GM12878 (cell line): ENCODE data around the gene GNAZ. TPM values are rescaled to one million over a fixed set of nuclear protein-coding genes. Genes with fewer than 3 reads are reported as not detected.

Experiments
- ATAC-seq: fragments of 200-7000 bp; cut with Tn5 transposase; 3 replicates; pipeline ENCODE4 v1.9.1; 2020; ENCODE audit warnings: mild to moderate bottlenecking, moderate library complexity
- BruUV-seq: library from RNA; stranded (reverse); fragments of 400-500 nt; replicated peaks from 2 replicates; lab custom pipeline; 2021; lab: Mats Ljungman, UMichigan
- CTCF ChIA-PET: fragments of 300-600 bp; sonication (Branson Sonifier 250); formaldehyde crosslinking; extraction: SDS; loops from one replicate; lab custom pipeline; 2021; ENCODE audit warnings: inconsistent platforms; lab: Yijun Ruan, JAX
- POLR2A ChIA-PET: fragments of 350-600 bp; formaldehyde crosslinking; extraction: SDS; loops from one replicate; lab custom pipeline; 2021; ENCODE audit warnings: inconsistent platforms; lab: Charles Lee
- RAD21 ChIA-PET: fragments of 300-600 bp; sonication (Branson Sonifier 250); formaldehyde crosslinking; loops from one replicate; lab custom pipeline; 2023; ENCODE audit warnings: antibody characterized with exemption; ENCODE audit not compliant: unreplicated experiment; lab: Charles Lee
- SMC1A ChIA-PET: fragments of 300-600 bp; sonication (Branson Sonifier 250); formaldehyde crosslinking; loops from one replicate; lab custom pipeline; 2023; ENCODE audit not compliant: unreplicated experiment, uncharacterized antibody; lab: Charles Lee
- DNase-seq: peaks from one replicate; pipeline ENCODE4 v3.0.0-alpha.2; 2011; ENCODE audit warnings: low read depth, low spot score
- FAIRE-seq: peaks from 3 replicates; lab custom pipeline; 2011; peaks lifted over from hg19 to GRCh38; lab: Jason Lieb, UNC
- H2AFZ ChIP-seq: 2 replicates; pipeline ENCODE4 v1.6.0; 2011; ENCODE audit warnings: low read depth, low read length, control low read depth; ENCODE audit not compliant: control insufficient read depth
- H3K27ac ChIP-seq: 2 replicates; pipeline ENCODE4 v1.5.1; 2011; ENCODE audit warnings: control low read depth; ENCODE audit not compliant: control insufficient read depth, insufficient read depth
- H3K27me3 ChIP-seq, 2 experiments: replicated peaks in 1 of 2; 2 replicates each; pipeline versions ENCODE4 v1.6.0 to v1.6.1; 2011; ENCODE audit warnings: low read length in 1 of 2; ENCODE audit not compliant: control insufficient read depth in 2 of 2, insufficient read depth in 2 of 2
- H3K36me3 ChIP-seq, 2 experiments: 2 replicates each; pipeline ENCODE4 v1.5.1; 2011; ENCODE audit warnings: low read length in 1 of 2; ENCODE audit not compliant: control insufficient read depth in 2 of 2, insufficient read depth in 2 of 2
- H3K4me1 ChIP-seq: 2 replicates; pipeline ENCODE4 v1.6.1; 2011; ENCODE audit warnings: mild to moderate bottlenecking, low read length, moderate library complexity, mixed read lengths; ENCODE audit not compliant: control insufficient read depth, insufficient read depth
- H3K4me2 ChIP-seq: 2 replicates; pipeline ENCODE4 v1.6.0; 2011; ENCODE audit warnings: control low read depth; ENCODE audit not compliant: control insufficient read depth, insufficient read depth
- H3K4me3 ChIP-seq: fragments of 200-600 bp; sonication (generic); 2 replicates; pipeline ENCODE4 v1.5.1; 2016
- H3K79me2 ChIP-seq: 2 replicates; pipeline ENCODE4 v1.6.0; 2011; ENCODE audit warnings: low read length; ENCODE audit not compliant: control insufficient read depth, insufficient read depth
- H3K9ac ChIP-seq: 2 replicates; pipeline ENCODE4 v1.8.0; 2011; ENCODE audit warnings: low read length, control low read depth, mixed read lengths; ENCODE audit not compliant: control insufficient read depth, insufficient read depth
- H3K9me3 ChIP-seq: replicated peaks from 3 replicates; pipeline ENCODE4 v1.5.1; 2011; ENCODE audit warnings: mild to moderate bottlenecking, low read length; ENCODE audit not compliant: control insufficient read depth, insufficient read depth
- H4K20me1 ChIP-seq: 2 replicates; pipeline ENCODE4 v1.6.0; 2011; ENCODE audit not compliant: control insufficient read depth, insufficient read depth
- BACH1 ChIP-seq: fragments of 450-650 bp; IDR thresholded peaks from 2 replicates; pipeline ENCODE4 v1.6.1; 2017; ENCODE audit warnings: mild to moderate bottlenecking, borderline replicate concordance
- FOS ChIP-seq: IDR thresholded peaks from 3 replicates; pipeline ENCODE4 v1.6.1; 2011; ENCODE audit warnings: borderline replicate concordance; ENCODE audit not compliant: insufficient read length; ENCODE audit errors: extremely low read depth
- KLF5 ChIP-seq: fragments of 450-650 bp; IDR thresholded peaks from 2 replicates; pipeline ENCODE4 v1.6.1; 2014; ENCODE audit warnings: mild to moderate bottlenecking; ENCODE audit not compliant: partially characterized antibody
- MTA3 ChIP-seq: IDR thresholded peaks from 2 replicates; pipeline ENCODE4 v1.6.1; 2012; ENCODE audit warnings: low read length, inconsistent platforms, borderline replicate concordance
- RUNX3 ChIP-seq: IDR thresholded peaks from 2 replicates; pipeline ENCODE4 v1.6.1; 2012; ENCODE audit warnings: low read length, inconsistent platforms
- SREBF2 ChIP-seq: IDR thresholded peaks from 2 replicates; pipeline ENCODE4 v1.6.1; 2012; ENCODE audit warnings: mild to moderate bottlenecking, low read length
- ZBTB11 ChIP-seq: fragments of 450-650 bp; formaldehyde crosslinking; IDR thresholded peaks from 2 replicates; pipeline ENCODE4 v1.5.0; 2022; ENCODE audit warnings: mild to moderate bottlenecking, missing genetic modification characterization
- ZNF24 ChIP-seq: fragments of 450-650 bp; IDR thresholded peaks from 2 replicates; pipeline ENCODE4 v1.6.1; 2017; ENCODE audit warnings: antibody characterized with exemption, mild to moderate bottlenecking
- WGBS: methylation state at CpG from one replicate; pipeline ENCODE4 v1.1.6; 2016; ENCODE audit warnings: low lambda C conversion rate; ENCODE audit not compliant: insufficient replicate concordance, insufficient coverage; ENCODE audit errors: missing lambda C conversion rate; 5-methylcytosine and 5-hydroxymethylcytosine counted together
- in situ Hi-C: fragments of 300-500 bp; cut with MboI; formaldehyde crosslinking; loops from 9 replicates; pipeline ENCODE4 v1.14.3; 2018; ENCODE audit warnings: mixed read lengths
- intact Hi-C: fragments of 100-400 bp; cut with micrococcal nuclease; formaldehyde crosslinking; loops from one replicate; pipeline ENCODE4 v1.14.2; 2022; ENCODE audit not compliant: unreplicated experiment
- polyA plus RNA-seq, 11 experiments: library from polyadenylated mRNA; depleted of rRNA in 4 of 11; unstranded in 6 of 11; stranded (reverse) in 5 of 11; fragments of >200 nt; fragmentation: Nextera tagmentation in 4 of 11; fragmentation: Illumina TruSeq in 1 of 11; extraction: Ambion mirVana in 4 of 11; extraction: Trizol in 1 of 11; gene quantifications; 1 replicate in 1 of 11; 2 replicates in 10 of 11; pipeline versions ENCODE4 v1.2.1 to v1.2.3, GENCODE V29; 2011 to 2016; ENCODE audit warnings: inconsistent platforms in 2 of 11, missing spikeins in 2 of 11, low read depth in 1 of 11
- total RNA-seq, 4 experiments: library from RNA; depleted of rRNA in 3 of 4; stranded (reverse); fragments of >200 nt in 3 of 4; fragmentation: Illumina TruSeq in 1 of 4; extraction: Trizol in 1 of 4; gene quantifications; 2 replicates each; pipeline versions ENCODE4 v1.2.1 to v1.2.3, GENCODE V29; 2013 to 2021
- TF ChIP-seq, protein P1 (sequence below): fragments of 450-650 bp; conservative IDR thresholded peaks from 2 replicates; pipeline ENCODE4 v1.6.1; 2017; ENCODE audit warnings: mild to moderate bottlenecking, moderate library complexity

GNAZ gene
- total and polyA plus RNA-seq, 10 of the 15 experiments (the other 5 are each of a cell fraction or from before 2014, with no cell fraction given): 0.09 to 1.0 (median 0.44) TPM; not detected in 1

DNA sequence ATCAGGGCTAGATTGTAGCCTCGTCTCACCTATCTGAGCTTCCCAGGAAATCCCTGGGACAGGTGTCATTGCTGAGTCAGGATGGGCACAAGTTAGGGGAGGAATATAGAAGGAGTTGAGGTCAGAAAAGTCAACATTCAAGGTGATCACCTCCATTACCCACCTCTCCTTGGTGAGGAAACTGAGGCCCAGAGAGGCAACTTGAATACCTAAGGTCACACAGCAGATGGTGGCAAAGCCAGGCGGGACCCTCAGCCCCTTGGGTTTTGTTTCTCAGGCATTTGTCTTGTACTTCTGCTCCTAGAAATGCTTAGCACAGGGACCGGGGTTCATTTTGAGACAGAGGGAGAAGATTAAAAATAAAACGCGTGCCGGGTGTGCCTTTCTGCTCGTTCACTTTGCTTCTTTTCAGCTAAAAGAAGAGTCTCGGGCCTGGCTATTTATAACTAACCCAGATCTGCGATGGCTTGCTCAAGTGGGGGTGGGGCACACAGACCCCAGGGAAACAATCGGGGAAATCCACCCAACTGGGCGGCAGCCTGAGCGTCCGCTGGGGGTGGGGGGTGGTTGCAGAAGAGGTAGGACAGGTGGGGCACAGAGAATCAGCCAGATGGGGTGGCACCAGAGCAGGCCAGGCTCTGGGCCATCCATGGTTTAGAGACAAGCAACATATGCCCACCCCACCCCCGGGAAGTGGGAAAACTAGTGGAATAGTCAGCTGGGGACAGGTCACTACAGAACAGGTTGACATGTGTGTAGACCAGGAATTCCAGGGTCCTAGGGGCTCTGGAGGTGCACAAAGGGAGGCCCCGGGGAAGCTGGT, 3.9 kb upstream of the GNAZ start:
- ChIA-PET POLR2A (no interaction called here), RAD21 (interaction anchor here (0.9 to 1.5 kb wide), 2 partner anchors 106 to 107 kb away, joined by 3 to 6 read pairs; no protein-coding TSS in a partner anchor), CTCF (interaction anchor here (0.8 to 1.8 kb wide), 2 partner anchors 43 to 61 kb away, joined by 4 read pairs; no protein-coding TSS in a partner anchor), SMC1A (interaction anchor here (1.3 to 1.7 kb wide), 3 partner anchors 12 to 62 kb away, joined by 3 to 5 read pairs (median 3); no protein-coding TSS in a partner anchor)
- FAIRE-seq (no peak), ATAC-seq (no peak), DNase-seq (no peak)
- H3K9ac ChIP-seq: no peak overlapping the region
- H3K36me3 ChIP-seq: no peaks in the 10 kb centered on the region
- in situ Hi-C loops: no loop called here
- 13% methylated on average over 15 of the region's 15 CpGs for WGBS
- peaks cover 0 to 6% of the 10 kb centered on the region in 2 experiments; a peak in 1 of 4 replicates for H3K27me3 ChIP-seq
- H4K20me1 ChIP-seq: no peaks in the 10 kb centered on the region
- no peak overlapping the region for H2AFZ ChIP-seq
- no peak overlapping the region for H3K27ac ChIP-seq
- BruUV-seq: no TSS peak
- H3K4me3 ChIP-seq: no peak overlapping the region
- H3K4me1 ChIP-seq: peaks cover 3% of the 10 kb centered on the region; the same call in 1 of the 2 replicates
- no peaks in the 10 kb centered on the region for H3K9me3 ChIP-seq
- no peak for TF ChIP-seq FOS
- no peaks in the 10 kb centered on the region for H3K79me2 ChIP-seq
- H3K4me2 ChIP-seq: no peak overlapping the region
- intact Hi-C loops: no loop called here

GRCh38 chr22:23067023-23067650, 3.2 kb upstream of the GNAZ start:
- ChIA-PET SMC1A (no interaction called here), POLR2A (interaction anchor here (0.5 kb wide), 1 partner anchor 302 kb away, joined by 8 read pairs; no protein-coding TSS in a partner anchor), CTCF (interaction anchor here (1.8 kb wide), 1 partner anchor 42 kb away, joined by 4 read pairs; no protein-coding TSS in a partner anchor), RAD21 (interaction anchor here (0.9 kb wide), 1 partner anchor 108 kb away, joined by 3 read pairs; no protein-coding TSS in a partner anchor)
- WGBS: 23% methylated on average over 6 of the region's 6 CpGs
- Histone ChIP-seq H3K9ac (no peak overlapping the region), H3K36me3 (no peaks in the 10 kb centered on the region), H4K20me1 (no peaks in the 10 kb centered on the region), H3K4me1 (peaks cover 3% of the 10 kb centered on the region; the same call in 1 of the 2 replicates), H3K9me3 (no peaks in the 10 kb centered on the region), H2AFZ (no peak overlapping the region), H3K27ac (no peak overlapping the region), H3K4me2 (no peak overlapping the region), H3K27me3 (peaks cover 0 to 9% of the 10 kb centered on the region in 2 experiments; a peak in 2 of 4 replicates), H3K4me3 (no peak overlapping the region), H3K79me2 (no peaks in the 10 kb centered on the region)
- intact Hi-C loops (no loop called here), in situ Hi-C loops (no loop called here)
- FAIRE-seq: no peak
- ATAC-seq: no peak
- DNase-seq: no peak
- no TSS peak for BruUV-seq
- TF ChIP-seq BACH1: no peak
- TF ChIP-seq MTA3: no peak
- TF ChIP-seq RUNX3: no peak
- TF ChIP-seq ZNF24: no peak
- TF ChIP-seq ZBTB11 (CRISPR knock-in tag): no peak
- TF ChIP-seq, protein P1, sequence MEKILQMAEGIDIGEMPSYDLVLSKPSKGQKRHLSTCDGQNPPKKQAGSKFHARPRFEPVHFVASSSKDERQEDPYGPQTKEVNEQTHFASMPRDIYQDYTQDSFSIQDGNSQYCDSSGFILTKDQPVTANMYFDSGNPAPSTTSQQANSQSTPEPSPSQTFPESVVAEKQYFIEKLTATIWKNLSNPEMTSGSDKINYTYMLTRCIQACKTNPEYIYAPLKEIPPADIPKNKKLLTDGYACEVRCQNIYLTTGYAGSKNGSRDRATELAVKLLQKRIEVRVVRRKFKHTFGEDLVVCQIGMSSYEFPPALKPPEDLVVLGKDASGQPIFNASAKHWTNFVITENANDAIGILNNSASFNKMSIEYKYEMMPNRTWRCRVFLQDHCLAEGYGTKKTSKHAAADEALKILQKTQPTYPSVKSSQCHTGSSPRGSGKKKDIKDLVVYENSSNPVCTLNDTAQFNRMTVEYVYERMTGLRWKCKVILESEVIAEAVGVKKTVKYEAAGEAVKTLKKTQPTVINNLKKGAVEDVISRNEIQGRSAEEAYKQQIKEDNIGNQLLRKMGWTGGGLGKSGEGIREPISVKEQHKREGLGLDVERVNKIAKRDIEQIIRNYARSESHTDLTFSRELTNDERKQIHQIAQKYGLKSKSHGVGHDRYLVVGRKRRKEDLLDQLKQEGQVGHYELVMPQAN: no peak
- no peak for TF ChIP-seq SREBF2
- no peak for TF ChIP-seq KLF5
